ENCODE measurements around the gene PSKH1.

DNA sequence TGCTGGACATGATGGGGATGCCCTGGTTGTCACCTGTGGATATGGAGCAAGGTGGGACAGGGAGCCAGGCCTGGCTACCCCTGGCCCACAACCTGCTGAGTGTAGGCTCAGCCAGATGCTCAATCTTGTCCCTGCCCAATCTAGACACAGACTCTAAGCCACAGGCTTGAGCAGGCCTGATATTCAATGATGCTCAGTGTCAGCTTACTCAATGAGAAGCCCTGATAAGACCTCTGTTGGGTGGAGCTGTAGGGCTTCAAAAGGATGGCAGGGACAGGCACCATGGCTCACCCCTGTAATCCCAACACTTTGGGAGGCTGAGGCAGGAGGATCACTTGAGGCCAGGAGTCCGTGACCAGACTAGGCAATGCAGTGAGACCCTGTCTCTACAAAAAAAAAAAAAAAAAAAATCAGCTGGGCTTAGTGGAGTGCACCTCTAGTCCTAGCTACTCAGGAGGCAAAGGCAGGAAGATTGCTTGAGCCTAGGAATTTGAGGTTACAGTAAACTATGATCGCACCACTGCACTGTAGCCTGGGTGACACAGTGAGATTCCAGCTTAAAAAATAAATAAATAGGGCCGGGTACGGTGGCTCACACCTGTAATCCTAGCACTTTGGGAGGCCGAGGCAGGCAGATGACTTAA is 47.5 kb downstream of the PSKH1 start:
- TF ChIP-seq CTCF (IDR thresholded peaks at IDR 0.05) = no peak
- no peak for TF ChIP-seq POLR2A (IDR thresholded peaks at IDR 0.05)

Data from Peyer's patch (tissue), 4 donors.